ES-I3 (cell line): Measurements from ENCODE around the gene TMEM31.
"Not testable (repeated sequence)": the region's sequence is repeated elsewhere in the genome, so short reads cannot be mapped to it uniquely, and the experiment has no call there.

Source experiments
- H3K36me3 ChIP-seq: 2 replicates; pipeline ENCODE4 v1.6.1; 2013; ENCODE audit warnings: mild to moderate bottlenecking, low read length, control low read depth, moderate library complexity; ENCODE audit not compliant: insufficient read depth
- H3K4me1 ChIP-seq: 2 replicates; pipeline ENCODE4 v1.6.1; 2013; ENCODE audit warnings: mild to moderate bottlenecking, control low read depth, low read length; ENCODE audit not compliant: insufficient read depth
- H3K9ac ChIP-seq: 2 replicates; pipeline ENCODE4 v1.6.1; 2013; ENCODE audit warnings: low read depth, mild to moderate bottlenecking, low read length, moderate library complexity
- H3K9me3 ChIP-seq: 2 replicates; pipeline ENCODE4 v1.6.1; 2013; ENCODE audit warnings: mild to moderate bottlenecking, low read length, moderate library complexity; ENCODE audit not compliant: control insufficient read depth, insufficient read depth

TMEM31 gene

GRCh38 chrX:103737696-103738095, 27.0 kb downstream of the TMEM31 start:
- no peaks in the 10 kb centered on the region for H3K36me3 ChIP-seq
- no peak overlapping the region for H3K9ac ChIP-seq
- no peaks in the 10 kb centered on the region for H3K9me3 ChIP-seq
- peaks cover 28% of the 10 kb centered on the region for H3K4me1 ChIP-seq

GRCh38 chrX:103739421-103739820, 28.7 kb downstream of the TMEM31 start:
- Histone ChIP-seq H3K4me1 (peaks cover 21% of the 10 kb centered on the region), H3K36me3 (no peaks in the 10 kb centered on the region), H3K9me3 (no peaks in the 10 kb centered on the region), H3K9ac (no peak overlapping the region)

GRCh38 chrX:103741879-103742278, 31.2 kb downstream of the TMEM31 start:
- Histone ChIP-seq H3K4me1 (peaks cover 25% of the 10 kb centered on the region), H3K36me3 (no peaks in the 10 kb centered on the region), H3K9me3 (no peaks in the 10 kb centered on the region), H3K9ac (peak overlapping the region; percentile 14; the same call in 1 of the 2 replicates)

- Histone ChIP-seq H3K9ac (peak overlapping the region; percentile 64), H3K36me3 (no peaks in the 10 kb centered on the region), H3K4me1 (peaks cover 25% of the 10 kb centered on the region), H3K9me3 (no peaks in the 10 kb centered on the region)
Observed at GRCh38 chrX:103742339-103742738, 31.6 kb downstream of the TMEM31 start.

GRCh38 chrX:103747163-103747562, 36.5 kb downstream of the TMEM31 start:
- 0 out of 2 replicates have a peak, but pooled peaks cover 7% of the 10 kb centered on the region for H3K4me1 ChIP-seq
- no peaks in the 10 kb centered on the region for H3K9me3 ChIP-seq
- H3K9ac ChIP-seq = no peak overlapping the region
- peaks cover 26% of the 10 kb centered on the region for H3K36me3 ChIP-seq

DNA sequence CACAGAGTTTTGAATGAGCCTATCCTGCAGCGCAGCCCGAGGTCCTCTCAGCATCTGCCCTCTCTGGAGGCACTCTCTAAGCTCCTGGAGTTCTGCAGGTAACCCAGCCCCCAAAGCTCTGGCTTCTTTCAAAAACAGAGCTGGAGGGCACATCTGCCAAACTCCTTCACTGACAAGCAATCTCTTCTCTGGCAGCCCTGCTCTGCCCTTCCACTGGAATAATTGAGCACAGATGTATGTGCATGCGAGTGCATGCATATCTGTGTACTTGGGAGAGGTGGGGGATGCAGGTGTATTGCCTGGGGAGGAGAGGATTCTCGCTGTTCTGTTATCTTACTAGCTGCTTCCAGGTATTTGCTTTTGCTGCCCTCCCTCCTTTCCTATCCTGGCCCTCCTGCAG, 43.7 kb downstream of the TMEM31 start:
- Histone ChIP-seq H3K36me3 (peaks cover 49% of the 10 kb centered on the region), H3K4me1 (0 out of 2 replicates have a peak, but pooled peaks cover 2% of the 10 kb centered on the region), H3K9me3 (no peaks in the 10 kb centered on the region), H3K9ac (no peak overlapping the region)

GRCh38 chrX:103756736-103757135, 46.0 kb downstream of the TMEM31 start:
- Histone ChIP-seq H3K4me1 (peaks cover 5% of the 10 kb centered on the region), H3K9ac (no peak overlapping the region), H3K9me3 (no peaks in the 10 kb centered on the region), H3K36me3 (peaks cover 46% of the 10 kb centered on the region)

DNA sequence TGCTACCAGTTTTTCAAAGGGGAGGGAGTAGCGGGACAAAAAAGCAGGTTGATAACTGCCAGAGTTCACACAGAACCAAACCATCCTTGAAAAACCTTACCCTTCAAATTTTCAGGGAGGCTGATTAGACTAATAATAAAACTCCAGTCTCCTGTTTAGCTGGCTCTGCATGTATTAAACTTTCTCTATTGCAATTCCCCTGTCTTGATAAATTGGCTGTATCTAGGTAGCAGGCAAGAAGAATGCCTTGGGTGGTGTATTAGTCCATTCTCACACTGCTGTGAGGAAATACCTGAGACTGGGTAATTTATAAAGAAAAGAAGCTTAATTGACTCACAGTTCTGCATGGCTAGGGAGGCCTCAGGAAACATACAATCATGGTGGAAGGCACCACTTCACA, 47.8 kb downstream of the TMEM31 start:
- no peaks in the 10 kb centered on the region for H3K9me3 ChIP-seq
- H3K4me1 ChIP-seq = peaks cover 5% of the 10 kb centered on the region
- H3K36me3 ChIP-seq = peaks cover 32% of the 10 kb centered on the region
- H3K9ac ChIP-seq = no peak overlapping the region

DNA sequence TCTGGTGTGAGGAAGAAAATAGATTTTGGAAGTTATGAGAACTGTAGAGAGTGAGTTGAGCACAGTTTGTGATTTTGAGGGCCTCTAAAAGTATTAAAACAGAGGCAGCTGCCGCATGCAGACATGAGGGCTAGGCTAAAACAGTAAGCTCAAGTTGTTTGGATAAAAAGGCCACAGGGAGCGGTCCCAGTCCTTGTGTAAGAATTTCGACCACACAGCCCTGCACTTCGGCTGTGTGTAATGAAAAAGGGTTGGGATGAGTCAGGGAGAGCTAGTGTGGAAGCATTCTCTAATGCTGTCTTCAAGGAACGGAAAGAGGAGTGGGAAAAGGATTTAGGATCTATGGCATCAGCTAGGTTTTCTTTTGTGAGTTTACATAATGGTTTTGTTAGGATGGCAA, 52.8 kb downstream of the TMEM31 start:
- peaks cover 15% of the 10 kb centered on the region for H3K4me1 ChIP-seq
- not testable (repeated sequence) for H3K9ac ChIP-seq, H3K9me3 ChIP-seq
- peaks cover 20% of the 10 kb centered on the region for H3K36me3 ChIP-seq
